ENCODE data around the gene PTPN4. TPM values are rescaled to one million over a fixed set of nuclear protein-coding genes. Genes with fewer than 3 reads are reported as not detected.

PTPN4 gene
- total and polyA plus RNA-seq, 10 of the 15 experiments (the other 5 are each of a cell fraction or from before 2014, with no cell fraction given): 5.0 to 29.7 (median 23.7) TPM

DNA sequence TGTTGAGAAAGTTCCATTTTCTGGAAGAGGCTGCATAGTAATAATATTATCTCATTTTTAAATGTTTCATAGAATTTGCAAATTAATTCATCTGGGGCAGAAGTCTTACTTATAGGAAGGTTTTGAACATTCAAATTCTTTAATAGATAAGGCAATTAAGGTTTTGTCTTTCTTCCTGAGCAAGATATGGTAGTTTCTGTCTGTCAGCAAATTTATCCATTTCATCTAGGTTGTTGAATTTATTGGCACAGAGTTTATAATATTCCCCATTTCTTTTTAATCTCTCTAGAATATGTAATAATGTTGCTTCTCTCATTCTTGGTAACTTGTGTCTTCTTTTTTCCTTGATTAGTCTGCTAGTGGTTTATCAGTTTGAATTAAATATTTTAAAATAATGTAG, 163.0 kb downstream of the PTPN4 start (continued):
- TF ChIP-seq ZNF687 (IDR thresholded peaks at IDR 0.05): no peak

DNA sequence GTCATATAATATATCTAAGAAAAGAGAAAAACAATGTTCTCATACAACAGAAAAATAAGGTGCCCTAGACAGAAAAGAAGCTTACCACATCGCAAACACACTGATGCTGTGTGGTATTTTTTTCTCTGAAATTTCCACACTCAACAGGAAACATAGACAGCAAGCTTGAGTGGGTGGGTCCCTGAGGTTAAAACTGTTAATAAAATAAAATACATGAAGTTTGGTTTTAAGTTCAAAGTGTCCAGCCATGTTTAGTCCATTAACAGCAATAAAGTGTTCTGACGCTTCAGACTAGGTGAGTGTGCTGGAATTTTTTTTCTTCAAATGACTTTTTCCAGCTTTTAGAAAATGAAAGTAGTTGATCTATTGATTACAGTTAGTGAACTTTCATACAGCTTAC, 169.8 kb downstream of the PTPN4 start:
- POLR2A ChIA-PET: no interaction called here
- ATAC-seq: no peak

More for the DNA sequence above, 169.8 kb downstream of the PTPN4 start:
- CTCF ChIA-PET: interaction anchor here (1.1 kb wide), 1 partner anchor 245 kb away, joined by 3 read pairs; no protein-coding TSS in a partner anchor
- Histone ChIP-seq H3K4me3 (no peak overlapping the region), H4K20me1 (ENCODE audit: control insufficient read depth, insufficient read depth) (no peaks in the 10 kb centered on the region), H3K36me3 (ENCODE audit: control insufficient read depth in 2 of 2, insufficient read depth in 2 of 2, low read length in 1 of 2) (no peaks in the 10 kb centered on the region; a peak in 1 of 4 replicates), H3K27me3 (replicated peaks in 1 of 2; ENCODE audit: control insufficient read depth in 2 of 2, insufficient read depth in 2 of 2, low read length in 1 of 2) (no peaks in the 10 kb centered on the region), H2AFZ (ENCODE audit: control insufficient read depth, low read depth, low read length) (no peak overlapping the region), H3K4me2 (ENCODE audit: control insufficient read depth, insufficient read depth) (no peak overlapping the region), H3K4me1 (ENCODE audit: control insufficient read depth, insufficient read depth, low read length) (no peaks in the 10 kb centered on the region), H3K79me2 (ENCODE audit: control insufficient read depth, insufficient read depth, low read length) (no peaks in the 10 kb centered on the region), H3K9ac (ENCODE audit: control insufficient read depth, insufficient read depth, low read length) (no peak overlapping the region), H3K9me3 (replicated peaks; ENCODE audit: control insufficient read depth, insufficient read depth, low read length) (no peaks in the 10 kb centered on the region), H3K27ac (ENCODE audit: control insufficient read depth, insufficient read depth) (no peak overlapping the region)
- no peak for FAIRE-seq
- WGBS (ENCODE audit: insufficient coverage, insufficient replicate concordance, low lambda C conversion rate, missing lambda C conversion rate): 92% methylated on average over 2 of the region's 2 CpGs
- no peak for DNase-seq (ENCODE audit: low read depth, low spot score)
- in situ Hi-C loops (cut with MboI): no loop called here
- TF ChIP-seq, protein P1, sequence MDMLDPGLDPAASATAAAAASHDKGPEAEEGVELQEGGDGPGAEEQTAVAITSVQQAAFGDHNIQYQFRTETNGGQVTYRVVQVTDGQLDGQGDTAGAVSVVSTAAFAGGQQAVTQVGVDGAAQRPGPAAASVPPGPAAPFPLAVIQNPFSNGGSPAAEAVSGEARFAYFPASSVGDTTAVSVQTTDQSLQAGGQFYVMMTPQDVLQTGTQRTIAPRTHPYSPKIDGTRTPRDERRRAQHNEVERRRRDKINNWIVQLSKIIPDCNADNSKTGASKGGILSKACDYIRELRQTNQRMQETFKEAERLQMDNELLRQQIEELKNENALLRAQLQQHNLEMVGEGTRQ (IDR thresholded peaks at IDR 0.05; ENCODE audit: borderline replicate concordance, low read depth, low read length): no peak
- TF ChIP-seq ELK1 (IDR thresholded peaks at IDR 0.05; ENCODE audit: low read depth, low read length): no peak
- TF ChIP-seq EP300 (IDR thresholded peaks at IDR 0.05; ENCODE audit: borderline replicate concordance in 1 of 2, control insufficient read depth in 1 of 2, low read depth in 2 of 2, low read length in 2 of 2): no peak
- no peak for TF ChIP-seq PBX3 (IDR thresholded peaks at IDR 0.05; ENCODE audit: insufficient replicate concordance, low read depth, low read length)
- no peak for TF ChIP-seq BHLHE40 (IDR thresholded peaks at IDR 0.05; ENCODE audit: borderline replicate concordance in 1 of 2, low read depth in 2 of 2, low read length in 1 of 2)
- no peak for TF ChIP-seq ZNF24 (IDR thresholded peaks at IDR 0.05)
- TF ChIP-seq WRNIP1 (IDR thresholded peaks at IDR 0.05; ENCODE audit: borderline replicate concordance, low read depth, low read length): no peak
- no peak for TF ChIP-seq ESRRA (IDR thresholded peaks at IDR 0.05; ENCODE audit: low read length)
- intact Hi-C loops (cut with micrococcal nuclease; ENCODE audit: unreplicated experiment): no loop called here
- BruUV-seq (replicated peaks): no TSS peak
- SMC1A ChIA-PET (ENCODE audit: uncharacterized antibody, unreplicated experiment): interaction anchor here (0.6 kb wide), 2 partner anchors 176 to 402 kb away, joined by 3 read pairs; no protein-coding TSS in a partner anchor
- RAD21 ChIA-PET (ENCODE audit: unreplicated experiment): no interaction called here

Data from GM12878 (cell line).